C1 segment of cervical spinal cord (tissue), 14 donors: Measurements from ENCODE around the gene DEAF1.

Experiments
- DNase-seq, 14 donors: peaks; one replicate each; lab custom pipeline; 2025; lab: John Stamatoyannopoulos, UW

DEAF1 gene

DNA sequence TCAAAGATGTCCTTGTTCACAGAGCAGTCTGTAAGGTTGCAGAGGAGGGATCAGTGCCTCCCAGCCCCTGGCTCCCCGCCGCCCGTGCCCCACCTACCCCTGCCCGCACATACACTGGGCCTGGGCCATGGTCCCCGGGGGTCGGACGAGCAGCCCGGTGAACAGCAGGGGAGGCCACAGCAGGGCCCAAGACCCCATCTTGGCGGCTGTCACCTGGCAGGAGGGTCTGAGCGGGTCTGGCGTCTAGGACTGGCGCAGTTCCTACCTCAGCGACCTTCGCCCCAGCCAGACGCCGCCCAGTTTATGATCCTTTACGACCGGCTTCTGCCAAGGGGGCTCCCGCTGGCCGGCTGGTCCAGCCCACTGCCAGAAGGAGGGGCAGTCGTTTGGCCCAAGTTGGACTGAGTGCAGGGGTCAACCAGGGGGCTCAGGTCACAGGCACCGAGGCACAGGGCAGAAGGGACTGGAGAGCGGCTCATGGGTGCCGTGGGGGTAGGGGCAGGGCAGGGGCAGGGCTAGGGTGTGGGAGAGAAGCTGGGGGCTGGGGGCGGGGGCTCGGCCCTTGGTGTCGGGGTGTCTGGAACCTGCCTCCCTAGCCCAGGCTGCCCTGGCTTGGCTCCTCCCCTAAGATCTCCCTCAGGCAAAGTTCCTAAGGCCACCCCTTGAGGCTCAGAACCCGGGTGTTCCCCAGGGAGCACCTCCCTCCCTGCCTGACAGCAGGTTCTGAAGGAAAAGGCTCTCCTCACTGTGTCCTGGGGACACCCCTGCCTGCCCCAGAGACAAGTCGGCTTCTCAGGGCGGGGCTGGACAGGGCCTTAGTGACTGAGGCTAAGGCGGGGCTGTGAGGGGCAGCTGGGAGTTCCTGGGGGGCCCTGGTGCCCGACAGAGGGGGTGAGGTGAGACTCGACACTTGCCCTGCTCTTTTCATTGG, 70.1 kb downstream of the DEAF1 start, which contains the start of gene CDHR5:
TSS of gene CDHR5 (minus strand) at position 251 of the 931 bp plus-strand sequence. CDS start at position 198, 53 bp downstream.
- DNase-seq, result no peak

- DNase-seq, result no peak
Observed at GRCh38 chr11:623999-624704, 70.9 kb downstream of the DEAF1 start.

DNA sequence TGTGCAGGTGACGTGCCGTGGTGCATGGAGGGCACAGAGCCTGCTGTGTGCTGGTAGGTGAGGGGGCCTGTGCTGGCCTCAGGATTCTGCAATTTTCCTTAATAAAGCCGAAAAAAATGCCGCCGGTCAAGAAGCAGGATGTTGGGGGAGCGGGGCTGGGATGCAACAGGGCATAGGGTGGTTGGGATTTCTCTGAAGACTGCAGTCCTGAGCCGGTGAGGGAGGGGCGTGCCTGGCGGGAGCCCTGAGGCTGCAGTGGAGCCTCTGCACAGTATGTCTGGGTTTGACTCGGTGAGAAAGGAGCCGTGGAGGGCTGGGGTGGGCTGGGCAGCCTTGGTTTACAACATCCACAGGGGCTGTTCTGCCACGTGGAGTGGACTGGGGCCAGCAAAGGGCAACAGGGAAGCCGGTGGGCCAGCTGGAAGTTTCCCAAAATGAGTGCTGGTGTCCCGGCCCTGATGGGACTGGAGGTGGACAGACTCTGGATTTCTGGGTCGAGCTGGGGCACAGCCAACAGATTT, 71.6 kb downstream of the DEAF1 start:
- DNase-seq, result no peak

DNA sequence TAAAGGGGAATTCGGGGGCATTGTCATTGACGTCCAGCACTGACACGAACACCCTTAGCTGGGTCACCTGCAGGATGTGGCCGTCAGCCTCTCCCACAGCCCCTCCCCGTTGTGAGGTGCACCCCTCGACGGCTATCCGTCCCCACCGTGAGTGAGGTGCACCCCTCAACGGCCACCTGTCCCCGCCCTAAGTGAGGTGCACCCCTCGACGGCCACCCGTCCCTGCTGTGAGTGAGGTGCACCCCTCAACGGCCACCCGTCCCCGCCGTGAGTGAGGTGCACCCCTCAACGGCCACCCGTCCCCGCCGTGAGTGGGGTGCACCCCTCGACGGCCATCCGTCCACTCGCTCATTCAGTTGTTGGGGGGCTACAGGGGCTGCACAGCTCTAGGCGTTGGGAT, 73.2 kb downstream of the DEAF1 start:
- DNase-seq, result no peak

GRCh38 chr11:620935-621814, 73.8 kb downstream of the DEAF1 start:
- no peak for DNase-seq

DNA sequence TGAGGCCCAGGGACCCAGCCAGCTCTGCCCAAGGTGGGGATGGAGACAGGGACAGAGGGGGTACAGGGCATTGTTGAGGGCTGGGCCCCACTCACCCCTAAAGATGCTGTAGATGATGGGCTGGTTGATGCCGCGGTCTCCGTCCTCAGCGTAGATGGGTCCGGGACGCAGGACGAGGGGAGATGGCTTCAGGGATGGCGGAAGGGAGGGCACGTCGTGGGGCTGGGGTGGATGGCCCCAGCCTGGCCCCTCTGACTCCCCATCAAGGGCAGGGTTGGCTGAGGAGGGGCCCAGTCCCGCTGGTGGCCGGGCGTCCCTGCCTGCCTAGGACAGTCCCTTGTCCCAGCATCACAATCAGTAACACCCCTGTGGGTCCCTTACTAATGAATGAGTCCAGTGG, 74.8 kb downstream of the DEAF1 start:
- DNase-seq, result no peak

GRCh38 chr11:619628-620050, 75.4 kb downstream of the DEAF1 start:
- DNase-seq, result no peak

- DNase-seq, result no peak
Observed at GRCh38 chr11:618856-619627, 76.0 kb downstream of the DEAF1 start.

DNA sequence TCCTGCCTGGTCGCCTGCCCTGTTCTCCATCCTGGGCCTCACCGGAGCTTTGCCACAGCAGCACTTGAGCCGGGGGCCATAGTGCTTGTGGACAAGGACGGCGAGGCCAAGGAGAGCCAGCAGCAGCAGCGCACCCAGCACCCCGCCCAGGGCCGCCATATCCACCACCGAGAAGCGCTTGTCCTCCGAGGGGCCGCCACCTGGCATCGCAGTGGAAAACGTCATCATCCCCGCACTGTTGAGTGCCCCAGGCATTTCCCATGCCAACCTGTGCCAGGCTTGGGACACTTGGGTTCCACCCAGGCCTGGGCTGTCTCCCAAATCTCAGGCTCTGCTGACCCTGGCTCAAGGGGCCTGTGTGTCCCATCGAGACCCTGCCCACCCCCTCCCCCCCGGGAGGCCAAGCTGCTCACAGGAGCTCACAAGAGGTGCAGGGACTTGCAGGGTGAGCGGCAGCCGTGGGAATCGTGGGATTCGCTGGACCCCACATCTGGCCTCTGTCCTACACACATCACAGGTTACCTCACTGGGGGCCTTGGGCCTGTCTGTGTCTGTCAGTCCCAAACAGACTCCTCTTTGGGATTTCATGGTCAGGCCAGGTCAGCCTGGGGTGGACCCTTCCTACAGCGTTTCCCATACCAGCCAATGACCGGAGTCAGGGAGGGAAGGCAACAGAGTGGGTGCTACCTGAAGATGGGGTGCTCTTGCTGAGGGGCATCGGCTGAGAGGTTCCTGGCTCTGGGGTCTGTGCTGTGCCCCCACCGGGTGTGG, 76.9 kb downstream of the DEAF1 start:
- peak in 1 of 14 donors; percentile 23 for DNase-seq

GRCh38 chr11:617199-617911, 77.7 kb downstream of the DEAF1 start:
- no peak for DNase-seq

GRCh38 chr11:616320-617198, 78.5 kb downstream of the DEAF1 start:
- DNase-seq, result no peak

DNA sequence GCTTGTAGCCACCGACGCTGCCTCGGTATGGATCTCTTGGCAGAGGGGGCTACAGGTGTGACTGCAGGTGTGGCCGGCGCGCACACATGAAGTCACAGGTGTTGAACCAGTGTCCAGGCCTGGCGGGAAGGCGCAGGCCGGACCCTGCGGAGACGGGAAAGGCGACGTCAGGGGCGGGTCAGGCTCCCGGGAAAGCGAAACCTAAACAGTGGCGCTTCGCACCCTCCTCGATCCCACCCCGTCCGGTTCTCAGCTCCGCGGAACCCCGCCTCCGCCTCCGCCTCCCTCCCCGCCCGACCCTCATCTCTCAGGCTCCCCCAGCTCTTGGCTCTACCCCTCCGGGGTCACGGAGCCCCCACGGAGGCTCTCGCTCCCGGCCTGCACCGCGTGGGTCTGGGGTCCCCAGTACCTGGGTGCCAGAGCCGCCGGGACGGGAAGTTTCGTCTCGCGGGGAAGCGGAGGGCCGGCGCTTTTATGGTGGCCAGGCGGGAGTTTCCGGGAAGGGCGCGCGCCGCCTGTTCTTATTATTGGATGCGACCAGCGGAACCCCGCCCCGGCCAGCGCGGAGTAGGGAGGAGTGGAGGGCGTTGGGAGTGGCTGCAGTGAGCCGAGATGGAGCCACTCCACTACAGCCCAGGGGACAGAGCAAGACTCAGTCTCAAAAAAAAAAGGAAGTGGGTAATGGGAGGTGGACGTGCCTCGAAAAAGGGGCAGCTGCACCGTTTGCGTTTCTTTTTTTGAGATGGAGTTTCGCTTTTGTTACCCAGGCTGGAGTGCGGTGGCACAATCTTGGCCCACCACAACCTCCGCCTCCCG, 79.3 kb downstream of the DEAF1 start, which contains the start of gene IRF7:
TSS of gene IRF7 (minus strand) at position 447 of the 816 bp plus-strand sequence. CDS start 586 bp downstream, outside the sequence.
- peak; percentile 49 to 88 (median 78) for DNase-seq

- DNase-seq, result peak in 2 of 14 donors; percentile 20 to 59
Observed at GRCh38 chr11:614623-615503, 80.2 kb downstream of the DEAF1 start.

- no peak for DNase-seq
Observed at GRCh38 chr11:614021-614622, 80.9 kb downstream of the DEAF1 start.

- DNase-seq, result peak in 2 of 14 donors; percentile 15 to 35
Observed at GRCh38 chr11:613369-613968, 81.6 kb downstream of the DEAF1 start.
